B cell (primary cell): ENCODE results near the gene TRABD2A.

Experiments
- EZH2 ChIP-seq: IDR thresholded peaks from 2 replicates; pipeline ENCODE4 v1.6.1; 2012; ENCODE audit warnings: borderline replicate concordance, low read depth, mild to moderate bottlenecking, moderate library complexity, low read length; ENCODE audit not compliant: insufficient read depth, poor library complexity, severe bottlenecking
- TF ChIP-seq, protein P1 (sequence below): fragments of 200-600 bp; IDR thresholded peaks from one replicate; pipeline ENCODE4 v1.8.0; 2022; ENCODE audit warnings: antibody characterized with exemption, mild to moderate bottlenecking

DNA sequence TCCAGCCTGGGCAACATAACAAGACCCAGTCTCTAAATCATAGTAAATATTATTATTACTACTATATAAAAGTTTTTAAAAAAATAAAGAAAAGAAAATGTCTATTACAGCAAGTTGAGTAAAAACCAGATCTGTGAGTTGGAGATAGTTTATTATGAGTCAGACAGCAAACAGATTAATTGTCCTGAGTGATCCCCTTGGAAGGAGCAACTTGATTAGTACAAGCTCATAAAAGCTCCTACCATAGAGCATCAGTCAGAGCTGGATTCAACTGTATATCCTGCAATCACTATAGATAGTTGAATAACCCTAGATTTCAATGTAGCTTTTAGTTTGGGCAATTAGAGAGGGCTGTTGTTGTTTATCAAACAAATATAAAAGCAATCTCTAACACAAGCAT lies 84.1 kb downstream of the TRABD2A start:
- TF ChIP-seq, protein P1, sequence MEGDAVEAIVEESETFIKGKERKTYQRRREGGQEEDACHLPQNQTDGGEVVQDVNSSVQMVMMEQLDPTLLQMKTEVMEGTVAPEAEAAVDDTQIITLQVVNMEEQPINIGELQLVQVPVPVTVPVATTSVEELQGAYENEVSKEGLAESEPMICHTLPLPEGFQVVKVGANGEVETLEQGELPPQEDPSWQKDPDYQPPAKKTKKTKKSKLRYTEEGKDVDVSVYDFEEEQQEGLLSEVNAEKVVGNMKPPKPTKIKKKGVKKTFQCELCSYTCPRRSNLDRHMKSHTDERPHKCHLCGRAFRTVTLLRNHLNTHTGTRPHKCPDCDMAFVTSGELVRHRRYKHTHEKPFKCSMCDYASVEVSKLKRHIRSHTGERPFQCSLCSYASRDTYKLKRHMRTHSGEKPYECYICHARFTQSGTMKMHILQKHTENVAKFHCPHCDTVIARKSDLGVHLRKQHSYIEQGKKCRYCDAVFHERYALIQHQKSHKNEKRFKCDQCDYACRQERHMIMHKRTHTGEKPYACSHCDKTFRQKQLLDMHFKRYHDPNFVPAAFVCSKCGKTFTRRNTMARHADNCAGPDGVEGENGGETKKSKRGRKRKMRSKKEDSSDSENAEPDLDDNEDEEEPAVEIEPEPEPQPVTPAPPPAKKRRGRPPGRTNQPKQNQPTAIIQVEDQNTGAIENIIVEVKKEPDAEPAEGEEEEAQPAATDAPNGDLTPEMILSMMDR = no peak
- TF ChIP-seq EZH2 = no peak
